ENCODE measurements around the gene VANGL2. TPM values are rescaled to one million over a fixed set of nuclear protein-coding genes. Genes with fewer than 3 reads are reported as not detected.

VANGL2 gene
- total and polyA plus RNA-seq, 2 of the 4 experiments (the other 2 are of a cell fraction), result 0.36 to 3.6 TPM

DNA sequence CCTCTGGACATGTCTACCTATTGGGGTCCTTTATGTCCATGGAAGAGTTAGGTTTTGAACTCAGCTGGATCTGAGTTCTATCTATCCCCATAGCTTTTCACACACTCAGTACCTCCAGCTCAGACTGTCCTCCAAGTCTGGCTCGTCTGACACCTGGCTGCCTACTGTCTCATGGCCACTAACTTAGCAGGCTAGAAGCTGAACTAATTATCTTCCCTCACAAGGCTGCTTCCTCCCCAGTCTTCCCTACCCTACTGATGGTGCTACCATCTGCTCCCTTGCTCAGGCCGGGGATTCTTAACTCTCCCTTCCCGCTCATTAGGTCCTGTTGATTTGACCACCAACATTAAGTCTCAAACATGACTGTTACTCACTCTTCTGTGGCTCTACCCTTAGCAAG lies 13.4 kb downstream of the VANGL2 start:
- Histone ChIP-seq H2BK5ac (ENCODE audit: low read depth, low read length, poor library complexity, severe bottlenecking) (no peak overlapping the region), H3K4ac (ENCODE audit: low read depth, low read length) (no peak overlapping the region), H3K9me1 (ENCODE audit: insufficient read depth, low read length) (no peaks in the 10 kb centered on the region; the same call in 1 of the 2 replicates), H3K9ac (ENCODE audit: low read depth, low read length) (no peak overlapping the region), H3K18ac (ENCODE audit: low read depth, low read length) (no peak overlapping the region), H3K14ac (replicated peaks; ENCODE audit: low read depth, low read length) (no peak overlapping the region), H3K27me3 (ENCODE audit: control insufficient read depth, insufficient read depth, low read length) (peaks cover 3% of the 10 kb centered on the region; the same call in 1 of the 2 replicates), H2AK5ac (ENCODE audit: low read depth, low read length) (no peak overlapping the region), H2AFZ (replicated peaks; ENCODE audit: low read length, poor library complexity) (no peak overlapping the region), H3K4me3 (ENCODE audit: insufficient read depth, low read depth, low read length) (no peak overlapping the region), H4K20me1 (ENCODE audit: insufficient read depth, low read length) (no peaks in the 10 kb centered on the region), H2BK120ac (ENCODE audit: low read depth, low read length) (no peak overlapping the region), H4K91ac (ENCODE audit: insufficient read depth, low read depth, low read length) (no peak overlapping the region), H2BK15ac (ENCODE audit: low read depth, low read length) (no peak overlapping the region), H3K4me1 (ENCODE audit: control insufficient read depth, insufficient read depth, low read length) (no peaks in the 10 kb centered on the region), H3K56ac (ENCODE audit: extremely low read depth, insufficient read depth, low read length) (no peak overlapping the region), H2AK9ac (replicated peaks; ENCODE audit: low read depth, low read length, poor library complexity) (no peak overlapping the region), H3K23ac (ENCODE audit: low read depth, low read length) (no peak overlapping the region), H3K9me3 (ENCODE audit: control insufficient read depth, insufficient read depth, low read length) (no peaks in the 10 kb centered on the region), H3K36me3 (ENCODE audit: control insufficient read depth, insufficient read depth, low read length) (0 out of 2 replicates have a peak, but pooled peaks cover 2% of the 10 kb centered on the region), H4K8ac (ENCODE audit: low read depth in 2 of 2, low read length in 2 of 2) (no peak overlapping the region), H2BK20ac (ENCODE audit: low read depth, low read length) (no peak overlapping the region), H3K4me2 (ENCODE audit: low read depth, low read length) (no peak overlapping the region), H4K5ac (ENCODE audit: low read depth, low read length) (no peak overlapping the region), H3K27ac (ENCODE audit: insufficient read depth, low read length) (no peak overlapping the region), H3K79me1 (ENCODE audit: low read depth in 1 of 2, low read length in 2 of 2) (no peaks in the 10 kb centered on the region)
- BruUV-seq (replicated peaks), result no TSS peak
- ChIA-PET CTCF (no interaction called here), POLR2A (ENCODE audit: unreplicated experiment) (no interaction called here)
- in situ Hi-C loops (cut with MboI; ENCODE audit: low sequenced_read_pairs) (no loop called here), intact Hi-C loops (cut with micrococcal nuclease) (no loop called here), dilution Hi-C loops (cut with HindIII; ENCODE audit: low sequenced_read_pairs, unreplicated experiment) (no loop called here)
- WGBS, 2 experiments (ENCODE audit: extremely low coverage in 2 of 2, insufficient read length in 1 of 2), result 56% methylated on average over 3 of the region's 3 CpGs; no CpG with 5 or more reads in 1 of the 2 experiments
- no peak for TF ChIP-seq MAZ (IDR thresholded peaks at IDR 0.05; ENCODE audit: borderline replicate concordance, low read depth, low read length)
- no peak for TF ChIP-seq NFE2L2 (IDR thresholded peaks at IDR 0.05; ENCODE audit: low read depth, low read length)
- TF ChIP-seq POLR2A (IDR thresholded peaks at IDR 0.05; ENCODE audit: low read depth, low read length), result no peak
- TF ChIP-seq RFX5 (IDR thresholded peaks at IDR 0.05; ENCODE audit: low read depth, low read length), result no peak
- no peak for TF ChIP-seq FOS (IDR thresholded peaks at IDR 0.05; ENCODE audit: low read depth, low read length)
- no peak for TF ChIP-seq CEBPB (IDR thresholded peaks at IDR 0.05; ENCODE audit: low read depth, low read length)
- TF ChIP-seq RAD21 (IDR thresholded peaks at IDR 0.05; ENCODE audit: low read length), result no peak
- TF ChIP-seq, protein P1, sequence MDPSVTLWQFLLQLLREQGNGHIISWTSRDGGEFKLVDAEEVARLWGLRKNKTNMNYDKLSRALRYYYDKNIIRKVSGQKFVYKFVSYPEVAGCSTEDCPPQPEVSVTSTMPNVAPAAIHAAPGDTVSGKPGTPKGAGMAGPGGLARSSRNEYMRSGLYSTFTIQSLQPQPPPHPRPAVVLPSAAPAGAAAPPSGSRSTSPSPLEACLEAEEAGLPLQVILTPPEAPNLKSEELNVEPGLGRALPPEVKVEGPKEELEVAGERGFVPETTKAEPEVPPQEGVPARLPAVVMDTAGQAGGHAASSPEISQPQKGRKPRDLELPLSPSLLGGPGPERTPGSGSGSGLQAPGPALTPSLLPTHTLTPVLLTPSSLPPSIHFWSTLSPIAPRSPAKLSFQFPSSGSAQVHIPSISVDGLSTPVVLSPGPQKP (IDR thresholded peaks at IDR 0.05; ENCODE audit: borderline replicate concordance, low read depth, low read length), result no peak
- ATAC-seq (ENCODE audit: low read depth) (no peak), DNase-seq (no peak)

Measured in IMR-90 (cell line).